Measurements from ENCODE around the gene IGFLR1.

Gene IGFLR1

GRCh38 chr19:35755550-35756376, 13.5 kb upstream of the IGFLR1 start:
- peak; percentile 71 for DNase-seq

GRCh38 chr19:35755131-35755549, 12.9 kb upstream of the IGFLR1 start:
- no peak for DNase-seq

- no peak for DNase-seq
These were observed 12.3 kb upstream of the IGFLR1 start for GRCh38 chr19:35754370-35755130.

DNA sequence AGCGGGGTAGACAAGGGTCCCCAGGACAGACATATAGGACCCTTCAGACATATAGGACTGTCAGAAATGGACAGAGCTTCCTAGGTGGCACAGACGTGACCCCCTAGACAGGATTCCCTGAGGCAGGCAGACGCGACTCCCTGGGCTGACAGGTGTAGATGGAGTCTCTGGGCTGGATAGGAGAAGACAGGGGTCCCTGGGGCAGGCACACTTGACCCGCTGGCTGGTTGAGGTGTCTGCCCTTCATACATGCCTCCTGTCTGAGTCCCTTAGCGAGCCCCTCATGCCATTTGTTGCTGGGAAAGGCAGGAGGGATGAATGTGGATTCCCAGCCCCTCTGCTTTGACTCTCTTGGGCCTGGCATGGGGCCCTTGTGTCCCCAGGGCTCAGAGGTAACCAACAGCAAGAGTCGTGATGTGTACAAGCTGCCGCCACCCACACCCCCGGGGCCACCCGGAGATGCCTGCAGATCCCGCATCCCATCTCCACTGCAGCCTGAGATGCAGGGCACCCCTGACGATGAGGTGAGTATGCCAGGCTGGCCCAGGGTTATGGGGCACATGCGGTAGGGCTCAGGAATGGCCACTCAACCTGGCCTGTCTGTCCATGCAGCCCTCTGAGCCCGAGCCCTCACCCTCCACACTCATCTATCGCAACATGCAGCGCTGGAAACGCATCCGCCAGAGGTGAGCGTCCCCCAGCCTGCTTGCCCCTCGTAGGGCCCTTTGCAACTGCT, 11.6 kb upstream of the IGFLR1 start:
- DNase-seq, result no peak

GRCh38 chr19:35752746-35753350, 10.6 kb upstream of the IGFLR1 start:
- DNase-seq, result no peak

DNA sequence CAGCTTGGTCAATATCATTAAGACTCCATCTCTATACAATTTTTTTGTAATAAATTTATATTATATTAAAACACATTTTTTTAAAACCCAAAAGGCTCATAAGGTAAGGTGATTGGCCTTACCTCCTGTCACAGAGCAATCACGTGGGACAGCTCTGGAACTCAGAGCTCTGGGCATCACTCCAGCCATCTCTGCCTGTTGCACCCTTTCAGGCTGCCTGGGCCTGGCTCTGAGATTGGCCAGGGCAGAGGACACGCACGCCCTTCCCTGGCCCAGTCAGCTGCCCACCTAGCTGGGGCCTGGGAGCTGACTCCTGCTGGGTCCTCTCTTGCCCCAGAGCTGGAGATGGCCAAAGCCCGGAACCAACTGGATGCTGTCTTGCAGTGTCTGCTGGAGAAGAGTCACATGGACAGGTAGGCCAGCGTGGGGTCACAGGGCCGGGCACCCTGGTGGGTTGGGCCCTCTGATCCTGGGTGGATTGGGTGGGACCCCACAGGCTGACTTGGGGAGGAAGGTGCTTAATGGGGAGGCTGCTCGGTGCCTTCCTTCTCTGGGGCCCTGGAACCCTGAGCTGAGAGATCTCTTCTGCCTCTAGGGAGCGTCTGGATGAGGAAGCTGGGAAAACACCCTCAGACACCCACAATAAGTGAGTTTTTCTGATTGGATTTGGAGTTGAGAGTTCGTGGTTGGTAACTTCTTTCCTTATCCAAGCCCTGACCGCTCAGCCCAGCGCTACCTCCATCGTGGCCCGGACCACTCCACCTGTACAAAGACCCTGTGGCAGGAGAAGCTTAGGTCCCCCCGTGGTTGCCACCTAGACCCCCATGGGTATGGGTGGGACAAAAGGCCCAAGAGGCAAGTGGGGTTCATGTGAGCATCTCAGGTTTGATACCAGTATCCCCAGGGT, 9.8 kb upstream of the IGFLR1 start:
- DNase-seq, result no peak

- no peak for DNase-seq
These were observed 7.9 kb upstream of the IGFLR1 start for GRCh38 chr19:35750167-35750566.

DNA sequence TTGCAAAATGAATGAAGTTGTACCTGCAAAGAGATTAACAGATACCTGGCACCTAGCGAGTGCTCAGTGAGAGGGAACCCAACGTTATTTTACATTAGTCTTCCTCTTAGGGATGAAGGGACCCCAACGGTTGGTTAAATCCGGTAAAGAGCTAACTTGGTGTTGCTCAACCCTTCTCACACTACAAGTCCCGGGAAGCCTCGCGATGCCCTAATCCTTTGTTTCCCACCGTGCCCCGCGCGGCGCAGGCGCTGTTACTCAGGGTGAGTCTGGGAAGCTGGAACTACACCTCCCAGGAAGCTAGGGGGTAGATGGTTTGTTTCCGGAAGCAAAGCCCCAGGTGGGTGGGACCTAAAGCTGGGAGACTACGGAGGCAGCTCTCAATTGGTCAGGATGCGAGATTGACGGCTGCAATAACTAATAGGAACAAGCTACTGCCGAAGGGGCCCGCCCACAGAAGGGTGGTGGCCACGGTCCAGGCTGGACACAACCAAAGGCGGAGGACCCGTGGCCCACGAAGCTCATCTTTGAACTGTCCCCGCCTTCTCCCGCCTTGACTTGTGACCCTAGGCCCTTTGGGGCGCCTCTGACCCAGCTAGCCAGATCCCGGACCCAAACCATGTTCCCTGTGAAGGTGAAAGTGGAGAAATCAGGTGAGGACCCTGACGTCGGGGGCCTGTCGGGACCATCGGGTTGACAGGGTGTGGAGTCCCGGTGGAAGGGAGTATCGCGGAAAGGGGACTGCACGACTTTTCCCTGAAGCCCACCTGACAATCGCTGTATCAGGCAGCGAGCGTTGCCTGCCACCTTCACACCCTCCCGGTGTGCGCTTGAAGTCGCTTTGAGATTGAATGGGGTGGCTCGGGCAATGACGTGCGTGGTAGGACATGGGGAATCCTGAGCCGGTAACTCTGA, 6.1 kb upstream of the IGFLR1 start, which contains the start of gene LIN37:
Gene LIN37 (plus strand): TSS at position 471 of the 915 bp plus-strand sequence. CDS start 149 bp downstream, at position 620.
- DNase-seq, result peak; percentile 100

- no peak for DNase-seq
These were observed 4.3 kb upstream of the IGFLR1 start for GRCh38 chr19:35746531-35746930.

GRCh38 chr19:35746087-35746462, 3.8 kb upstream of the IGFLR1 start:
- DNase-seq, result no peak

- peak; percentile 99 for DNase-seq
These were observed 3.3 kb upstream of the IGFLR1 start, which contains the start of the genes PSENEN and U2AF1L4 for GRCh38 chr19:35745328-35746086. TSS of gene PSENEN (plus strand) at chr19:35745651. CDS start at chr19:35745931, 280 bp downstream. TSS of gene U2AF1L4 (minus strand) at chr19:35745418. CDS start at chr19:35745391, 27 bp downstream.

- DNase-seq, result peak; percentile 96
These were observed 2.4 kb upstream of the IGFLR1 start for GRCh38 chr19:35744430-35745327.

- no peak for DNase-seq
These were observed 1.6 kb upstream of the IGFLR1 start for GRCh38 chr19:35743640-35744429.

- no peak for DNase-seq
These were observed 1.1 kb downstream of the IGFLR1 start for GRCh38 chr19:35741203-35741515.

- peak; percentile 95 for DNase-seq
These were observed 1.6 kb downstream of the IGFLR1 start for GRCh38 chr19:35740423-35741202.

GRCh38 chr19:35740108-35740422, 2.2 kb downstream of the IGFLR1 start:
- DNase-seq, result no peak
